H9 (cell line): ENCODE measurements around the gene COMT. TPM values are rescaled to one million over a fixed set of nuclear protein-coding genes. Genes with fewer than 3 reads are reported as not detected.

Source experiments
- DNase-seq: peaks from one replicate; pipeline ENCODE4 v3.0.0-alpha.2; 2017
- H2AFZ ChIP-seq: one replicate; pipeline ENCODE4 v1.6.1; 2013; ENCODE audit warnings: mild to moderate bottlenecking, low read length, control low read depth, moderate library complexity
- H2AK5ac ChIP-seq: 2 replicates; pipeline ENCODE4 v1.6.1; 2013; ENCODE audit warnings: low read length, control low read depth, mixed read lengths; ENCODE audit not compliant: insufficient read length
- H2BK120ac ChIP-seq: one replicate; pipeline ENCODE4 v1.6.1; 2013; ENCODE audit warnings: low read depth, mild to moderate bottlenecking, low read length, control low read depth, inconsistent platforms; ENCODE audit not compliant: poor library complexity, severe bottlenecking
- H2BK12ac ChIP-seq: 2 replicates; pipeline ENCODE4 v1.6.1; 2013; ENCODE audit warnings: low read length, control low read depth, mixed read lengths, low read depth; ENCODE audit not compliant: insufficient read length
- H2BK15ac ChIP-seq: 2 replicates; pipeline ENCODE4 v1.6.1; 2013; ENCODE audit warnings: low read depth, low read length, control low read depth
- H2BK20ac ChIP-seq: one replicate; pipeline ENCODE4 v1.6.1; 2013; ENCODE audit warnings: low read depth, mild to moderate bottlenecking, low read length, control low read depth, inconsistent platforms; ENCODE audit not compliant: poor library complexity, severe bottlenecking
- H2BK5ac ChIP-seq: 2 replicates; pipeline ENCODE4 v1.6.1; 2013; ENCODE audit warnings: low read length, control low read depth, mixed read lengths; ENCODE audit not compliant: insufficient read length
- H3K14ac ChIP-seq: 2 replicates; pipeline ENCODE4 v1.6.1; 2013; ENCODE audit warnings: low read length, control low read depth; ENCODE audit not compliant: insufficient read depth
- H3K18ac ChIP-seq: 2 replicates; pipeline ENCODE4 v1.6.1; 2013; ENCODE audit warnings: low read depth, mild to moderate bottlenecking, mixed read lengths, low read length, control low read depth; ENCODE audit not compliant: insufficient read length
- H3K23ac ChIP-seq: 2 replicates; pipeline ENCODE4 v1.6.1; 2013; ENCODE audit warnings: low read length, control low read depth, mixed read lengths, low read depth; ENCODE audit not compliant: insufficient read length
- H3K23me2 ChIP-seq: 2 replicates; pipeline ENCODE4 v1.6.1; 2013; ENCODE audit warnings: low read depth, mild to moderate bottlenecking, mixed read lengths, low read length, control low read depth; ENCODE audit not compliant: insufficient read length, poor library complexity, severe bottlenecking
- H3K27ac ChIP-seq: 2 replicates; pipeline ENCODE4 v1.5.1; 2013; ENCODE audit warnings: low read length, control low read depth, mixed read lengths, low read depth; ENCODE audit not compliant: insufficient read length
- H3K27me3 ChIP-seq: 2 replicates; pipeline ENCODE4 v1.6.1; 2013; ENCODE audit warnings: low read length, control low read depth, inconsistent platforms; ENCODE audit not compliant: insufficient read depth
- H3K4ac ChIP-seq: 2 replicates; pipeline ENCODE4 v1.6.1; 2013; ENCODE audit warnings: low read depth, mild to moderate bottlenecking, control low read depth, inconsistent platforms, low read length, moderate library complexity
- H3K4me1 ChIP-seq: 2 replicates; pipeline ENCODE4 v1.6.1; 2013; ENCODE audit warnings: low read length, control low read depth, inconsistent platforms; ENCODE audit not compliant: insufficient read depth
- H3K4me2 ChIP-seq: 2 replicates; pipeline ENCODE4 v1.6.1; 2013; ENCODE audit warnings: low read length, control low read depth, mixed read lengths; ENCODE audit not compliant: insufficient read length, insufficient read depth
- H3K56ac ChIP-seq: 2 replicates; pipeline ENCODE4 v1.6.1; 2013; ENCODE audit warnings: low read depth, mild to moderate bottlenecking, mixed read lengths, low read length, control low read depth; ENCODE audit not compliant: insufficient read length
- H3K79me1 ChIP-seq: 2 replicates; pipeline ENCODE4 v1.6.1; 2013; ENCODE audit warnings: low read depth, mild to moderate bottlenecking, moderate library complexity, low read length, control low read depth, inconsistent platforms; ENCODE audit not compliant: insufficient read depth, poor library complexity, severe bottlenecking
- H3K79me2 ChIP-seq: 2 replicates; pipeline ENCODE4 v1.6.1; 2013; ENCODE audit warnings: low read length, control low read depth, inconsistent platforms; ENCODE audit not compliant: insufficient read depth
- H3K9ac ChIP-seq: 2 replicates; pipeline ENCODE4 v1.6.1; 2013; ENCODE audit warnings: low read length, control low read depth, mixed read lengths; ENCODE audit not compliant: insufficient read length; ENCODE audit errors: extremely low read depth
- H3K9me3 ChIP-seq: one replicate; pipeline ENCODE4 v1.6.1; 2013; ENCODE audit warnings: low read depth, low read length, inconsistent platforms; ENCODE audit not compliant: control insufficient read depth
- H3T11ph ChIP-seq: one replicate; pipeline ENCODE4 v1.6.1; 2013; ENCODE audit warnings: mild to moderate bottlenecking, low read length, control low read depth, inconsistent platforms
- H4K20me1 ChIP-seq: one replicate; pipeline ENCODE4 v1.6.1; 2013; ENCODE audit not compliant: control insufficient read depth, insufficient read length, insufficient read depth
- H4K5ac ChIP-seq: 2 replicates; pipeline ENCODE4 v1.6.1; 2013; ENCODE audit warnings: low read depth, mild to moderate bottlenecking, mixed read lengths, low read length, control low read depth; ENCODE audit not compliant: insufficient read length
- H4K8ac ChIP-seq: replicated peaks from 2 replicates; pipeline ENCODE4 v1.6.1; 2013; ENCODE audit warnings: low read length, control low read depth, mixed read lengths, low read depth; ENCODE audit not compliant: insufficient read length
- H4K91ac ChIP-seq: 2 replicates; pipeline ENCODE4 v1.6.1; 2013; ENCODE audit warnings: low read depth, mild to moderate bottlenecking, moderate library complexity, mixed read lengths, low read length, control low read depth; ENCODE audit not compliant: insufficient read length
- H3K27ac Mint-ChIP-seq, 3 experiments: 2 replicates in 2 of 3; 3 replicates in 1 of 3; pipeline ENCODE4 v1.8.0; 2020 to 2021; ENCODE audit warnings: mixed read lengths in 3 of 3, mild to moderate bottlenecking in 1 of 3, moderate library complexity in 1 of 3
- H3K27me3 Mint-ChIP-seq: 2 replicates; pipeline ENCODE4 v1.8.0; 2021; ENCODE audit warnings: low read depth, mild to moderate bottlenecking, moderate library complexity, mixed read lengths
- H3K36me3 Mint-ChIP-seq, 3 experiments: 2 replicates in 2 of 3; 3 replicates in 1 of 3; pipeline ENCODE4 v1.8.0; 2020 to 2021; ENCODE audit warnings: low read depth in 3 of 3, mixed read lengths in 3 of 3; ENCODE audit not compliant: insufficient read depth in 1 of 3
- H3K4me1 Mint-ChIP-seq, 2 experiments: 2 replicates each; pipeline ENCODE4 v1.8.0; 2020; ENCODE audit warnings: mixed read lengths in 2 of 2
- H3K4me3 Mint-ChIP-seq, 2 experiments: 2 replicates in 1 of 2; 3 replicates in 1 of 2; pipeline ENCODE4 v1.8.0; 2020 to 2021; ENCODE audit warnings: mild to moderate bottlenecking in 2 of 2, mixed read lengths in 2 of 2, moderate library complexity in 1 of 2
- H3K9me3 Mint-ChIP-seq, 2 experiments: 2 replicates in 1 of 2; 3 replicates in 1 of 2; pipeline ENCODE4 v1.8.0; 2020; ENCODE audit warnings: mild to moderate bottlenecking in 2 of 2, mixed read lengths in 2 of 2, moderate library complexity in 1 of 2
- WGBS: extraction: QIAGEN DNeasy Blood & Tissue Kit; methylation state at CpG from one replicate; pipeline ENCODE4 v1.1.7; 2013; ENCODE audit warnings: missing lambda C conversion rate, low lambda C conversion rate, mixed read lengths; ENCODE audit not compliant: insufficient read length; ENCODE audit errors: extremely low coverage; 5-methylcytosine and 5-hydroxymethylcytosine counted together
- total RNA-seq: library from RNA; stranded (reverse); gene quantifications from 2 replicates; pipeline ENCODE4 v1.2.1, GENCODE V29; 2021
- TF ChIP-seq, protein P1 (sequence below): fragments of 200-600 bp; sonication (generic); conservative IDR thresholded peaks from 3 replicates; pipeline ENCODE4 v1.8.0; 2021; ENCODE audit warnings: antibody characterized with exemption, mild to moderate bottlenecking

Gene COMT
- total RNA-seq, 1 experiment from 2014 or later, result 42.2 TPM

DNA sequence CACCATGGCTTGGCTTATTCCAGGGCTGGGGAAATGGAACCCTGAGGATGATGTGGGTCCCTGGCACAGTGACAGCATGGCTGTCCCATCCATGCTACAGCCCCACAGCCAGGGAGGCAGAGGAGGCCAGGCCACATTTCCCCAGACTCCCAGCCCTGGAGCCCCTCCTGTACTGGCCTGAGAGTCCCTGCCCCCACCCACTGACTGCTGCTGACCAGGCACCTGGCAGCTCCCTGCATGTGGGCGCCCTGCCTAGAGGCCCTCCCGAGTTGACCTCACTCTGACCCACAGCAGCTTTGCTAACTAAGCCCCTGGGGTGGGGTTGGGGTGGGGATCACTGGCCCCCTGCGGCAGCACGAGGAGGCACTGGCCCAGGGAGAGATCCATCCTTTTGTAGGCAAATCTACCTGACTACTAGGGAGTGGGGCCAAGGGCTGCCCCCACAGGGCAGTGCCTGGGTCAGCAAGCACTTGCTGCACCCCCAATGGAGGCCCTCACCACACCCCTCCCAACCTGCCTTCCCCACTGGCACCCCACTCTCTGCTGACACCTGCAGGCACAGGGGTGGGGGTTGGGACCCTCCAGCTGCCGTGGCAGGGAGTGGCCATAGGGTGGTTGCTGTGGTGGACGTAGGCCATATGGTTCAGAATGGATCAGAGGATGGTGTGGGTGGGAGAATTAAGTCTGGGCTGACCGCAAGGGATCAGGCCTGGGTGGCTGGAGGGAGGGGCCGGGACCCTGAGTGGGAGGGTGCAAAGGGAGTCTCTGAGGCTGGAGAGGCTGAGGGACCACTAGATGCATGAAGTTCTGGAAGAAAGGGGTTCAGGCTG is 57.6 kb downstream of the COMT start:
- Histone ChIP-seq H4K8ac (no peak overlapping the region), H3K27ac (no peak overlapping the region), H4K5ac (no peak overlapping the region), H4K20me1 (no peaks in the 10 kb centered on the region), H2BK20ac (no peak overlapping the region), H3K14ac (0 out of 2 replicates have a peak overlapping the region, but pooled peaks have one; percentile 23), H3K79me1 (no peaks in the 10 kb centered on the region), H3K4me2 (no peak overlapping the region), H2BK15ac (no peak overlapping the region), H3K27me3 (no peaks in the 10 kb centered on the region), H3K56ac (no peak overlapping the region), H3K79me2 (no peaks in the 10 kb centered on the region), H3K23me2 (no peaks in the 10 kb centered on the region), H3K4me1 (peaks cover 6% of the 10 kb centered on the region; the same call in 1 of the 2 replicates), H2AK5ac (no peak overlapping the region), H2BK120ac (no peak overlapping the region), H2BK12ac (no peak overlapping the region), H2BK5ac (no peak overlapping the region), H3K9ac (no peak overlapping the region), H3K18ac (no peak overlapping the region), H2AFZ (no peak overlapping the region), H3K9me3 (no peaks in the 10 kb centered on the region), H3K4ac (no peak overlapping the region), H4K91ac (no peak overlapping the region), H3K23ac (no peak overlapping the region), H3T11ph (no peak overlapping the region)
- peaks cover 11 to 14% of the 10 kb centered on the region in 2 experiments for H3K9me3 Mint-ChIP-seq
- TF ChIP-seq, protein P1, sequence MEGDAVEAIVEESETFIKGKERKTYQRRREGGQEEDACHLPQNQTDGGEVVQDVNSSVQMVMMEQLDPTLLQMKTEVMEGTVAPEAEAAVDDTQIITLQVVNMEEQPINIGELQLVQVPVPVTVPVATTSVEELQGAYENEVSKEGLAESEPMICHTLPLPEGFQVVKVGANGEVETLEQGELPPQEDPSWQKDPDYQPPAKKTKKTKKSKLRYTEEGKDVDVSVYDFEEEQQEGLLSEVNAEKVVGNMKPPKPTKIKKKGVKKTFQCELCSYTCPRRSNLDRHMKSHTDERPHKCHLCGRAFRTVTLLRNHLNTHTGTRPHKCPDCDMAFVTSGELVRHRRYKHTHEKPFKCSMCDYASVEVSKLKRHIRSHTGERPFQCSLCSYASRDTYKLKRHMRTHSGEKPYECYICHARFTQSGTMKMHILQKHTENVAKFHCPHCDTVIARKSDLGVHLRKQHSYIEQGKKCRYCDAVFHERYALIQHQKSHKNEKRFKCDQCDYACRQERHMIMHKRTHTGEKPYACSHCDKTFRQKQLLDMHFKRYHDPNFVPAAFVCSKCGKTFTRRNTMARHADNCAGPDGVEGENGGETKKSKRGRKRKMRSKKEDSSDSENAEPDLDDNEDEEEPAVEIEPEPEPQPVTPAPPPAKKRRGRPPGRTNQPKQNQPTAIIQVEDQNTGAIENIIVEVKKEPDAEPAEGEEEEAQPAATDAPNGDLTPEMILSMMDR, result no peak
- H3K4me1 Mint-ChIP-seq, result peaks cover 29 to 33% of the 10 kb centered on the region in 2 experiments
- no CpG with 5 or more reads among the region's 8 CpGs for WGBS
- DNase-seq, result no peak
- H3K36me3 Mint-ChIP-seq, result peaks cover 0 to 13% (median 5%) of the 10 kb centered on the region in 3 experiments; a peak in 5 of 7 replicates
- H3K27ac Mint-ChIP-seq, result peak overlapping the region in 1 of 3 experiments; percentile 70; a peak in 2 of 7 replicates
- H3K27me3 Mint-ChIP-seq, result no peaks in the 10 kb centered on the region; the same call in 1 of the 2 replicates
- H3K4me3 Mint-ChIP-seq, result no peak overlapping the region
